Suppressor macrophage treated with lipopolysaccharide for 4 hours (primary cell): ENCODE measurements around the gene NBPF26.
"Not testable (repeated sequence)": the region's sequence is repeated elsewhere in the genome, so short reads cannot be mapped to it uniquely, and the experiment has no call there.

ENCODE experiments used
- DNase-seq: peaks from one replicate; pipeline ENCODE4 v3.0.0-alpha.2; 2020

Gene NBPF26

DNA sequence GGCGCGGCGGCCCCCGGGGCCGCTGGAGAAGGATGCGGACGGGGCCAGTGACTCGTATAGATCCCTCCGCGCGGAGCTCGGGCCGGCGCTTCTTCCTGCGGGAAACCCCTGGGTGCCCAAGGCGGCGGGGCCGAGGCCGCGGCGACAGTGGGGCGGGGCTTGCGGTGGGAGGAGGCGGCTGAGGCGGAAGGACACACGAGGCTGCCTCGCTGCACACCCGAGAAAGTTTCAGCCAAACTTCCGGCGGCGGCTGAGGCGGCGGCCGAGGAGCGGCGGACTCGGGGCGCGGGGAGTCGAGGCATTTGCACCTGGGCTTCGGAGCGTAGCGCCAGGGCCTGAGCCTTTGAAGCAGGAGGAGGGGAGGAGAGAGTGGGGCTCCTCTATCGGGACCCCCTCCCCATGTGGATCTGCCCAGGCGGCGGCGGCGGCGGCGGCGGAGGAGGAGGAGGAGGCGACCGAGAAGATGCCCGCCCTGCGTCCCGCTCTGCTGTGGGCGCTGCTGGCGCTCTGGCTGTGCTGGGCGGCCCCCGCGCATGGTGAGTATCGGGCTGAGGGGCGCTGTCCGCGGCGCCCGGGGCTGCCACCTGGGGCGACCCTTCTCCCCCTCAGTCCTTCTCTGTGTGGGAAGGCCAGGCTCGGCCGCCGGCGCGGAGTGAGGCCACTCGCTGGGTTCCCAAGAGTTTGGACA, at the start of gene NBPF26:
Gene NBPF26, plus strand, starts transcription at position 231 of the 688 bp plus-strand sequence.
- peak; percentile 42 for DNase-seq

DNA sequence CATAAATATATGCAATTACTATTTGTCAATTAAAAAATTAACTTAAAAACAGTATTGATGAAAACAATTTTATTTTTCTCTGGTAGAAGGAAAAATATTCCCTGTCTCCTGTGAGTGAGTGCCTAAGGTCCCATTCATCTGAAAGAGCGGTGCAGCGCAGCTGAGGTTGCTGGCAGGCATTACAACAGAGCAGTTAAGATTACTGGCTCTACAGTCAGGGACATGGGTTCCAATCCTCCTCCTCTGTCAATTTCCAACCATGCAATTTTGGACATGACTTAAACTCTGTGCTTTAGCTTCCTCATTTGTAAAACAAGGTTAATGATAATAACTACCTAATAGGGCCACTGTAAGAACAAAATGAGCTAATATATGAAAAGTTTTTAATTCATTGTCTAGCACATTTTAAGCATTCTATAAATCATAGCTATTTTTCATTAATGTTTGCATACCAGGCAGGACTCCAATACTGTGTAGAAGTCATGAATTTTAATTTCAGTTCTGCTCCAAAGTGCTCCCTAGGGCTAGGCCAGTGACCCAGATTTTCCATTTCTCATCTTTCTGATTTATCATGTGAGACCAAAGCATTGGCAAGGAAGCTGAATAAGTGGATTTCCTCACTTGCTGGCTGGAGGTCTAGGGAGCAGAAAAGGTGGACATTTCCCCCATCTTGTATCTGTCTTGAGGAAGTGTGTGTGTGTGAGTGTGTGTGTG, 43.5 kb upstream of the NBPF26 start:
- DNase-seq: not testable (repeated sequence)

DNA sequence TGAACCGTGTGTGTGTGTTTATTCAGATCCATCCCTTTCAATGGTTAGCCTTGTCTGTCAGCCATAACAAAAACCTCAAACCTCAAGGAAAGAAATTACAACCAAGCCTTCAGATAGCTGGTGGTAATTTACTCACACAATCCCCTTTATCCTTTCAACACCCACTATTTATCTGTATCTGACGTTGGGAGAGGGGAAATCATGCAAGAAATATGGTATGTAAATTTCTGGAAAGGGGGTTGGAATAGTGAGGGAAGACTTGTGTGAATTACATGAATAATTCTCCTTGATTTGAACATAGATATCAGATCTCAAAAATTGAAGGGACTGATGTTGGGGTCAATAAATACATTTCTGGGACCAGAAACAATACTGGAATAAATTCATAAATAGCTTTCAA, 42.8 kb upstream of the NBPF26 start:
- DNase-seq: not testable (repeated sequence)

DNA sequence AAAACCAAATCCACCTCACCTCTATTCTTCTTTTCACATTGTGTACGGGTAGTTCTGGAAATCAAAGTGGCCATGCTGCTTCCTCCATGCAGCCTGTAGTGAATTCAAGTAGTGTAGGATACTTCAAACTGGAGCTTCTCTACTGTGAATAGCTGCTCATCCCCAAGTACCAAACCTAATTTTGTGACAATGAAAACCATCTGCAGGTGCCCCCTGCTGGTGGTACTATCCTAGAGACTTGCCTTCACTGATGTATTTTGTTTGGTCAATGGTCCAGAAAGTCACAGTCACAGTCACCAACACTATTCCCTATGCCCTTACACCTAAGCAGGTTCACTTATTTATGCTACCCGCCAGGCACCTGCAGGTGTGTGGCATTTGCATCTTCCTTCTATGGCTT, 39.3 kb upstream of the NBPF26 start:
- DNase-seq: not testable (repeated sequence)

DNA sequence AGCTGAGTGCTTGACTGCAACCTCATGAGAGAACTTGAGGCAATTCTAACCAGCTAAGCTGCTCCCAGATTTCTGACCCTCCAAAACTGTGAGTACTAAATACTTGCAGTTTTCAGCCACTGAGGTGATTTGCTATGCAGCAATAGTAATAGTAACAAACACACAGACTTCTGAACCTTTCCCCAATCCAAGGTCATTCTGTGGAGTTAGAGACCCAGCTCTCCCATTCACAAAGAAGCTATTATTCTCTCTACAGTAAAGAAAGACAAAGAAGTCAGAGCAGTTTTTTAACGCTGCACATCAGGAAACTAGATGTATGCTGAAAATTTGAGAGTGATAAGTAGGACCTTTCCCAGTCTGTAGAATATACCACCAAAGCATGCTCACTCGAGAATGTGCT, 38.1 kb upstream of the NBPF26 start:
- not testable (repeated sequence) for DNase-seq

DNA sequence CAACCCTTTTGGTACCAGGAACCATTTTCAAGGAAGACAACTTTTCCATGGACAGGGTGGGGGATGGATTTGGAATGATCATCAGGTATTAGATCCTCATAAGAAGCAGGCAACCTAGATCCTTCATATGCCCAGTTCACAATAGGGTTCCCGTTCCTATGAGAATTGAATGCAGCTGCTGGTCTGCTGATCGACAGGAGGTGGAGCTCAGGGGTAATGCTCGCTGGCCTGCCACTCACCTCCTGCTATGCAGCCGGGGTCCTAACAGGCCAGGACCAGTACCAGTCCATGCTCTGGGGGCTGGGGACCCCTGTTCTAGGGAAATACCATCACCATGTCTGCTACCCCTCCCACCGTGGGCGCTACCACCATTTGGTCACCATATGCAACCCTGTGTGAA, 36.5 kb upstream of the NBPF26 start:
- not testable (repeated sequence) for DNase-seq

DNA sequence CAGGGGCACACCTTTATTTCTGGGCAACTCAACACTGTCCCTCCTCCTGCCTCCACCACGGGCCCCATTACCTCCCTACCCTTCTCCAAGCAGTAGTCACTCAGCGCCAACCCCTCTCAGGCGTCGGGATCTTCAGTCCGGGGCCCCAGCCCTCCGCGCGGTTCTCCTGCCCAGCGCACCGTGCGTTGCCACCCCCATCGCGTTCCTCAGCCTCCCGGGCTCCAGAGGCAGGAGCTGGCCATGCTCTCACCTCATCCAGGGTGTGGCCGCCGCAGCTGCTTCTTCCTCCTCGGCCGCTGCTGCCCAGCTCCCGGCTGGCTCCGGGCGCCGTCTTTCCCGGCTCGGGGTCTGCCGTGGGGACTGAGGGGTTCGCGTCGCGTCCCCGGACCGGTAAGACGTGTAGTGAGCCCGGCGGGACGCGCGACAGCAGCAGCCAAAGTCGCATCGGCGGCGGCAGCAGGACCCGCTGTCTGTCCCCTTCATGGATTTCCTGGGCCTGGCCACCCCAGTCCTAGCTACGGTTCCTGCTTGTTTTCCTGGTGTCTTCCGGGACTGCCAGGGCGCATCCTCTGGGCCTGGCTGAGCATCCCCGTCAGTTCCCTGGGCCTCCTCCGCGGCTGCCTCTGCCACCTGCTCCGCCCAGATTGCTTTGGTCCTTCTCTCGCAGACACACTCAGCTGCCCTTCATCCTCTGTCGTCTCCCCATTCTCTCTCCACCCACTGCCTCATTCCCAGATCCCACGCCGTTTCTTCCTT, 22.8 kb upstream of the NBPF26 start:
- not testable (repeated sequence) for DNase-seq

DNA sequence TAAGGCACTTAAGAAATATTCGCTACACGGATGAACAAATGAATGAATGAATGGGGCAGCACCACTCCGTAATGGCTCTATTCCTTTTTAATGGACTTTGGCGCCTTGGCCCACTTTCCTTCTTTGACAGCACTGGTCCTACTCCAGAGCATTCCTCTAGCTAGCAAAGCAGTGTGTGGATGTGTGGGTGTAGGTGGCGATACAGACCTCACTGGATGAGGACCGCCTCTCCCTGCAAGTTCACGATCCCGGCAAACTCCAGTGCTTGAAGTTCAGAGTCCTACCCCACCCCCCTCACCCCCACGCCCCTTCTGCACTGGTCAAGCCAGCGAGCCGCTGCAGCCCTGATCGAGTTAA, 409 bp upstream of the NBPF26 start:
- not testable (repeated sequence) for DNase-seq

DNA sequence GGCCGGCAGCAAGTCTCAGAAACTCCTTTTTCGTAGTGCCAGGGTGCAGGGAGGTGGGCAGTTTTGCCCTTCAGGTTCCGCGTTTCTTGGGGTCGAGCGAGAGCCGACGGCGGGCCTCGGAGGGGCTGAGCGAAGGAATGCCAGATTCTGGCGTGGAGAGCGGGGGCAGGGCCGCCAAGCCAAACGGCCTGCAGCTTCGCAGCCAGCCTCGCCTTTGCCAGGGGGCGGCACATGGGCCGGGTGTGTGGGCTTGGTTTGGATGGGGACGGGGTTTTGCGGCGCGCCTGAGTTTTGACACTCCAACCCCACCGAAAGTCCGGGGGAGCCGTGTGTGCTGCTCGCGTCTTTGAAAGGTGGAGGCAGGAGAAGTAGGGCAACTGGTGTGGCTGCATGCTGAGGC, 762 bp downstream of the NBPF26 start:
- not testable (repeated sequence) for DNase-seq

DNA sequence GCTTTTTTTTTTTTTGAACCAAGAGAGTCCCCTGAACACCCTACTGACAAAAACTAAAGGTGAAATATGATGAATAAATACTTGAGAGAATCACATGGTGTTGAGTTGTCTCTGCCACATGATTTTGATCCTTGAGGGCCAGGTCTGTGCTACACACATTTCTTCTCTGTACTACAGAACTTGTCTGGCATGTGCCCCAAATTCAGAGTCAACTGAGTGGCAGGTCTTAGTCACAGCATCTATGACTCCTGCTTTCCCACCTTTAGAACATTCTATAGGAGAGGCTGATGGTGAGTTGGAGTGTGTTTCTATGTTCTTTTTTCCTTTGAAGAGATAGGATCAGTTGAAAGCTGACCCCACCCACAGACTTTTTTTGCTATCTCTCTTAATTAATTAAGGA, 5.1 kb downstream of the NBPF26 start:
- not testable (repeated sequence) for DNase-seq

DNA sequence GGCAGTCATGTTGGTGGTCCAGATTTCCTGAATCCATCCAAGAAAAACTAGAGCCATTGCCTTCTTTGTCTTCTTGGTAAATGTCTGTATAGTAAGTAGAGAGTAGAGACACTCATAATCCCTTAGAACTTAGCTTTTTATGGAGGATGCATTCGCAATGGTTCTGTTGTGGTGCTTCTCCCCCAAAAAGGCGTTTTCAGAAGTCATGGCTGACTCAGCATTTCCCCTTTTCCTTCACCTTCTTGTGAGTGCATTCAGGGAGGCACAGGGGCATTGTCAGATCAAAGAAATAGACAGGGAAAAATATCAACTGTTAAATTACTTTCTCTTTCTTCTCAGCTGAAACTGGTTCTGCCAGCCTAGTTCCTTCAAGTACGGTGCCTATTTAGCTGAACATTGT, 45.3 kb downstream of the NBPF26 start:
- DNase-seq: not testable (repeated sequence)

DNA sequence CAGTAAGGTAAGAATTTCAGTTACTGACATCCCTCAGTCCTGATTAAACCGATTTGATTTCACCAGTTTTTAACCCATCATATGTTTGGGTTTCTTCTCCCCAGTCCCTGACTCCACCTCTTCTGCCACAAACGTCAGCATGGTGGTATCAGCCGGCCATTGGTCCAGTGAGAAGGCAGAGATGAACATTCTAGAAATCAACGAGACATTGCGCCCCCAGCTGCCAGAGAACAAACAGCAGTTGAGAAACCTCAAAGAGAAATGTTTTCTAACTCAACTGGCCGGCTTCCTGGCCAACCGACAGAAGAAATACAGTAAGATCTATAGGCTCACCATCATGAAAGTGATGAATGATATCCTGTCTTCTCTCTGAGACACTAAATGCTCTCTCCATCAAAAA, 81.7 kb downstream of the NBPF26 start:
- peak; percentile 5 for DNase-seq

DNA sequence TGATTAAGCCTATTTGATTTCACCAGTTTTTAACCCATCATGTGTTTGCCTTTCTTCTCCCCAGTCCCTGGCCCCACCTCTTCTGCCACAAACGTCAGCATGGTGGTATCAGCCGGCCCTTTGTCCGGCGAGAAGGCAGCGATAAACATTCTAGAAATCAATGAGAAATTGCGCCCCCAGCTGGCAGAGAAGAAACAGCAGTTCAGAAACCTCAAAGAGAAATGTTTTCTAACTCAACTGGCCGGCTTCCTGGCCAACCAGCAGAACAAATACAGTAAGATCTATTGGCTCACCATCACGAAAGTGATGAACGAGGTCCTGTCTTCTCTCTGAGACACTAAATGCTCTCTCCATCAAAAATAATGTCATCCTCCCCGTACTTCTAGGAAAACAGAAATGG, 88.1 kb downstream of the NBPF26 start:
- peak; percentile 5 for DNase-seq

DNA sequence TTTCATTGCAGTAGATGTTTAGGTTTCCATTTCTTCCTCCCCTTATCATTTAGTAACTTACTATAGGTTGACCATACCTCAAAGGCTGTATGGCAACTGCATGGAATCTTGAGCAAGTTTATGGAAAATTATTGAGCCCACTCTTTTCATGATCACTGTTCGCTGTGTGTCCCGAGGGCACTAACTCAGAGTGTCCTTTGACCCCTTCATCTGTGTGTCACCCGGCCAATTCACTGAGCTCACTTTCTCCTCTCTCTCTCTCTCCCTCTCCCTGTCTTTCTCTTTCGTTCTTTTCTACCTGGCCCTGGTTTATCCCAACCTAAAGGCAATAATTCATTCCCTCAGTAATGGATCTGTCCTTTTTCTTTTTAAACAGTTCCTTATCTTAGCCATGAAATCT, 101.3 kb downstream of the NBPF26 start:
- DNase-seq: not testable (repeated sequence)

DNA sequence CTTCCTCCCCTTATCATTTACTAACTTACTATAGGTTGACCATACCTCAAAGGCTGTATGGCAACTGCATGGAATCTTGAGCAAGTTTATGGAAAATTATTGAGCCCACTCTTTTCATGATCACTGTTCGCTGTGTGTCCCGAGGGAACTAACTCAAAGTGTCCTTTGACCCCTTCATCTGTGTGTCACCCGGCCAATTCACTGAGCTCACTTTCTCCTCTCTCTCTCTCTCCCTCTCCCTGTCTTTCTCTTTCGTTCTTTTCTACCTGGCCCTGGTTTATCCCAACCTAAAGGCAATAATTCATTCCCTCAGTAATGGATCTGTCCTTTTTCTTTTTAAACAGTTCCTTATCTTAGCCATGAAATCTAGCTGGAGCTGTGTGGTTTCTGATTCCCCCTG, 102.9 kb downstream of the NBPF26 start:
- DNase-seq: not testable (repeated sequence)

DNA sequence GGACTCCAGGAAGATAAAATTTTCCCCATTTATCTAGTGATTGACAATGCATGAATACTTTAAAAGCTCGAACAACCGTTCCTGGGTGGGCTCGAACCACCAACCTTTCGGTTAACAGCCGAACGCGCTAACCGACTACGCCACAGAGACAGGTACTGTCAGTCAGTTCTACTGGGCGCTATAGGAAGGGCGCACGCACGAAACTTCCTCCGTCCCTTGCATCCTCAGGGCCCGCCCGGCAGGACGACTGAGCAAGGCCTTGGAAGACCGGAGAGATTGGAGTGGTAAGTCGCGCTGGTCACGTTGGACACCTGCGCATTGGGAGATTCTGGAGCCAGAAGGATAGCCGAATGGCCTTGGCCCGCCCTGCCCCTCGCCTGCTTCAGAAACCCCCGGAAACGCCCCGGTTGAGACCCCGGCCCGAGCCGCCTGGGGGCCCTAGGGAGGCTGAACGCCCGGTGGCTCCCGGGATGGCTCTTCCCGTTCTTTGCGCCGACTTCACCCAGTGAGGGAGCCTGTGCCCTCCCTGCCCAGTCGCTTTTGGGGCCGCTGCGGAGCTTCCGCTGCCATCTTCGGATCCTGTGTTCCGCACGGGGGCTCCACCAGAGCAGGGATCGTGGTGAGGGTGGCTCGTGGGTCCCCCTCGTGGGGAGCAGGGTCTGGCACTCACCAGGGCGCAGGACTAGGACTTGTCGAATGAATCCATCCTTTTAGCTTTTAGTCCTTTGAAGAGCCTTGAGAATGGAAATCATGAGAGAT, 120.6 kb downstream of the NBPF26 start:
- DNase-seq: peak; percentile 49

DNA sequence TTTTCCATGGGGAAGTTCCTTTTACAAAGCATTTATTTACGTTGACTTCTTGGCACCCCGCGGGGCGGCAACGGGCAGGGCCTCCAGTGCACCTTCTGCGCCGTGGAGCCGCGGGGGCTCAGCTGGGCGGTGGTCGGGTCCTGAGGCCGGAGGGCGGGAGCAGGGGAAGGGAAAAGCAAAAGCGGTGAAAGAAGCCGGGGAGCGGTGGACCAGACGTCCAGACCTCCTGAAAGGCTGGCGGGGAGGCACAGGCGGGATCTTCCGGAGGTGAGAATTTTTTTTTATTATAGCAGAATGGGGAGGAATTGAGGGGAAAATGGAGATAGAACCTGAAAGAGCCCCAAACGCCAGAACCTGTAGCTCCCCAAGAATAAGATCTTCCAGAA, 121.2 kb downstream of the NBPF26 start:
- DNase-seq: not testable (repeated sequence)

DNA sequence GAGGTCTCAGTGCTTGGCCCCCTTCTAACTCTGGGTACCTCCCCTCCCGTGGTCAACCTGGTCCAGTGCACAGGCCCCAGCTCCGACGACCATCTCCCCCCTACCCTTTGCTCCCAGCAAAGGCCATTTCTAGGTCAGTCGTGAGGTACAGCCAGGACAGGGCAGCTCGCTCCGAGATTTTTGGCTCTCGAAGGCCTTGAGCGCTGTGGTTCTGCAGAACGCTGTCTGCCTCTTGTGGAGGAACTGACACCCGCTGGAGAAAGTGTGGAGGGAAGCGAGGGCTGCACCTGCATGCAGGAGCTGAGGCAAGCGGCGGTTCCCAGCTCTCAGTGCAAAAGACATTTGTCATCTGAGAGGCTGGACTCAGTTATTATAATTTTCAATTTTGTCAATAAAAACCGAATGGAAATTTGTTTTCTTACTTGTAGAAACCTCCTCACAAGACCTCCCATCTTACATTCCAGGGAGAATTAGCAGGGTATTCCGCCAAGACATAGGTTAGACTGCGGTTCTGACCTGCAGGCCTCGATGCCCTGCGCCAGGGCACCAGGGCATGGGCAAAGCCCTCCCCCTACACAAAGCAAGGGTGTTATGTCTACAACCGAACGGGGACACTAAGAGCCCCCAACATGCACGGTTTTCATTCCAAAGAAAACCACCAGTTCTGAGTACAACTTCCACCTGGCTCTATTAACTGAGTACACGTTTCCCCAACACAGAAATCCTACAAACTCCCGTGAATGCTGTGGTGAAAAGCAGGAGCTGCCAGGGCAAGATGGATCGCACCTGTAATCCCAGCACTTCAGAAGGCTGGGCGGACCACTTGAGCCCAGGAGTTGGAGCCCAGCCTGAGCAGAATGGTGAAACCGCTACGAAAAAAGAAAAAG, 125.9 kb downstream of the NBPF26 start:
- DNase-seq: not testable (repeated sequence)

DNA sequence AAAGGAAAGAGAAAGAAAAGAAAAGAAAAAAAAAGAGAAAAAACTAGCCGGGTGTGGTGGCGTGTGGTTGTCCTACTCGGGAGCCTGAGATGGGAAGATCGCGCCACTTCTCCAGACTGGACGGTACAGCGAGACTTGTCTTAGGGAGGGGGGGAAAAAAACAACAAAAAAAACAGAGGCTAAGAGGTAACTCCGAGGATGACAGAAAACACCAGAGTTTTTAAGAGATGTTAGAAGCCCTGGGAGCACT, 126.5 kb downstream of the NBPF26 start:
- DNase-seq: peak; percentile 40

DNA sequence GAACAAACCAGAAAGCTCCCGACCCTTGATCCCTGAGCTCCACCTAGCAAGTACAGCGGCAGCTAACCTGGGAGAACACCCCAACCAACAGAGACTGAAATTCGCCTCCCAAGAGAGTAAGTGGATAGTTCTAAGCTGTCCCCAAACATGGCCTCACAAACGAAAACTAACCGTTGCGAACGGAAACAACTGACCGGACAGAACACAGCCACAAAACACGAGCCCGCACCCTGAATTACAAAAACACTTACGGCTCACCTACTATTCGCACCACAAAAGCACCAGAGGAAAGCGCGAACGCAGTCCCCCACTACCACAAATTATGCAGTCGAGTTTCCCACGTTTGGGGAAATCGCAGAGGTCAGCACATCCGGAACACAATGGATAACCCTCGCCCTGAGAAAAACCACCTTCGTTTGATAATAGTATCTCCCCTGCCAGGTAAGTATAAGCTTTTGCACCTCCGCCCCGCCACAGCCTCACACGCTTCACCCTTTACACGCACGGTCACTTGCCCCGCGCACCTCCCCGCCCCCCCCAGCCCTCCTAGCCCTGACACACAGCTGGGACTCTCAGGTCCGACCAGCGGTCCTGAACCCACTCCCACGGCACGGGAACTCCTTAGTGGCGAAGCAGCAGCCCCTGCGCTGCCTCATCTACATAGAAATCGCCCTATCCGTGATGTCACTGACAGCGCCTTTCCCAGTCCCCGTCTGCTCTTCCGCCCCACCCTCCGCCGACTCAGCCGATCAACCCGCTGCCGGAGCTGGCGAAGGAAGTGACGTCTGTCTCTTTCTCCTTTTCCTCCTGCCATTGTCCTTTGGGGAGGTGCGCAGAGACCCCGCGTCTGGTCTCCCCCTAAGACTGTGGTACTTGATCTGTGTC, 127.0 kb downstream of the NBPF26 start:
- DNase-seq: peak; percentile 87

DNA sequence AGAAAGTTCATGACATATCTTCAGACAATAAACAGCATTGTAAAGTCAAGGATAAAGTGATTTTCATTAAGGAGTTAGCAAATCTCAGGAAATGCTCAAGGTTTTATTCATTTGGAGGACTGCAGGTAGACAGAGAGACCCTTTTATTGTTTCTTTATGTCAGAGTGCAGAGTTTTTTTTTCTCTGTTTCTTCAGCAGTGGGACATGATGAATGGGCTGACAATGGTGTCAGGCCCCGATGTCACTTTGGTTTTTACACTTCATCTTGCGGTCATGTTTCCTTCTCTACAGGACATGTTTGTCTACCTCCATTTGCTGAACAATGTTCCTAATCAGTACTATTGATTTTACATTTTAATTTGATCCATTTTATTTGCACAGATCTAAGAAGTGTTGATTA, 134.4 kb downstream of the NBPF26 start:
- not testable (repeated sequence) for DNase-seq
